Astrocyte (in vitro differentiated cells and primary cell): ENCODE results near the gene NKAIN4. TPM values are rescaled to one million over a fixed set of nuclear protein-coding genes. Genes with fewer than 3 reads are reported as not detected.

Experiments
- DNase-seq: peaks from one replicate; pipeline ENCODE4 v3.0.0-alpha.2; 2010; ENCODE audit warnings: low read depth
- FAIRE-seq: peaks from 2 replicates; lab custom pipeline; 2011; peaks lifted over from hg19 to GRCh38; lab: Jason Lieb, UNC
- H2AFZ ChIP-seq: 2 replicates; pipeline ENCODE4 v1.6.0; 2012; ENCODE audit warnings: low read depth, low read length, inconsistent platforms
- H3K27ac ChIP-seq: 2 replicates; pipeline ENCODE4 v1.5.1; 2011; ENCODE audit warnings: low read depth, low read length, inconsistent platforms
- H3K27me3 ChIP-seq: 2 replicates; pipeline ENCODE4 v1.6.0; 2011; ENCODE audit warnings: low read length, inconsistent platforms; ENCODE audit not compliant: insufficient read depth
- H3K36me3 ChIP-seq: 2 replicates; pipeline ENCODE4 v1.5.1; 2011; ENCODE audit warnings: low read length, inconsistent platforms; ENCODE audit not compliant: insufficient read depth
- H3K4me1 ChIP-seq: 2 replicates; pipeline ENCODE4 v1.5.1; 2011; ENCODE audit warnings: low read length, inconsistent platforms; ENCODE audit not compliant: insufficient read depth
- H3K4me2 ChIP-seq: 2 replicates; pipeline ENCODE4 v1.6.0; 2012; ENCODE audit warnings: low read length, inconsistent platforms
- H3K4me3 ChIP-seq: 2 replicates; pipeline ENCODE4 v1.5.1; 2011; ENCODE audit warnings: low read depth, mild to moderate bottlenecking, low read length, inconsistent platforms; ENCODE audit not compliant: insufficient read depth
- H3K79me2 ChIP-seq: 2 replicates; pipeline ENCODE4 v1.6.0; 2012; ENCODE audit warnings: mild to moderate bottlenecking, low read length, inconsistent platforms; ENCODE audit not compliant: insufficient read depth
- H3K9ac ChIP-seq: 2 replicates; pipeline ENCODE4 v1.6.0; 2012; ENCODE audit warnings: mild to moderate bottlenecking, low read length, inconsistent platforms
- H3K9me3 ChIP-seq: 2 replicates; pipeline ENCODE4 v1.5.1; 2012; ENCODE audit warnings: low read depth, mild to moderate bottlenecking, low read length, inconsistent platforms; ENCODE audit not compliant: insufficient read depth
- H4K20me1 ChIP-seq: 2 replicates; pipeline ENCODE4 v1.6.0; 2012; ENCODE audit warnings: low read length, inconsistent platforms; ENCODE audit not compliant: insufficient read depth
- H3K27ac Mint-ChIP-seq: one replicate; pipeline ENCODE4 v1.8.0; 2021; ENCODE audit warnings: mild to moderate bottlenecking, mixed read lengths; ENCODE audit not compliant: unreplicated experiment
- H3K27me3 Mint-ChIP-seq: one replicate; pipeline ENCODE4 v1.8.0; 2021; ENCODE audit warnings: low read depth, mixed read lengths; ENCODE audit not compliant: unreplicated experiment
- H3K36me3 Mint-ChIP-seq: one replicate; pipeline ENCODE4 v1.8.0; 2021; ENCODE audit warnings: low read depth, mixed read lengths; ENCODE audit not compliant: unreplicated experiment
- H3K4me1 Mint-ChIP-seq: one replicate; pipeline ENCODE4 v1.8.0; 2021; ENCODE audit warnings: low read depth, mixed read lengths; ENCODE audit not compliant: unreplicated experiment
- H3K4me3 Mint-ChIP-seq: one replicate; pipeline ENCODE4 v1.8.0; 2021; ENCODE audit warnings: mild to moderate bottlenecking, moderate library complexity, mixed read lengths; ENCODE audit not compliant: unreplicated experiment
- H3K9me3 Mint-ChIP-seq: one replicate; pipeline ENCODE4 v1.8.0; 2021; ENCODE audit warnings: mild to moderate bottlenecking, mixed read lengths; ENCODE audit not compliant: unreplicated experiment
- CTCF ChIP-seq: IDR thresholded peaks from 2 replicates; pipeline ENCODE4 v1.5.1; 2011; ENCODE audit warnings: low read depth, mild to moderate bottlenecking, inconsistent platforms, low read length, moderate library complexity; ENCODE audit not compliant: insufficient read depth
- EZH2 ChIP-seq: IDR thresholded peaks from 2 replicates; pipeline ENCODE4 v1.6.1; 2012; ENCODE audit warnings: mild to moderate bottlenecking, low read length, inconsistent platforms; ENCODE audit not compliant: insufficient read depth
- total RNA-seq: library from RNA; stranded (reverse); gene quantifications from 2 replicates; pipeline ENCODE4 v1.2.1, GENCODE V29; 2021

NKAIN4 gene
- total RNA-seq, 1 donor from 2014 or later, result 162 TPM

GRCh38 chr20:63255931-63256704 lies 1.9 kb upstream of the NKAIN4 start:
- FAIRE-seq, result no peak

GRCh38 chr20:63254606-63255384 lies 532 bp upstream of the NKAIN4 start:
- peak overlapping the region; percentile 53 for H3K27ac Mint-ChIP-seq

More at GRCh38 chr20:63255931-63256704, 1.9 kb upstream of the NKAIN4 start:
- H3K9me3 ChIP-seq, result no peaks in the 10 kb centered on the region
- TF ChIP-seq CTCF (no peak), EZH2 (no peak)
- Mint-ChIP-seq H3K9me3 (peaks cover 11% of the 10 kb centered on the region), H3K27me3 (peaks cover 6% of the 10 kb centered on the region), H3K36me3 (peaks cover 25% of the 10 kb centered on the region), H3K4me1 (peaks cover 37% of the 10 kb centered on the region), H3K27ac (no peak overlapping the region), H3K4me3 (peak overlapping the region; percentile 83)
- H3K36me3 ChIP-seq, result no peaks in the 10 kb centered on the region
- no peak overlapping the region for H3K4me2 ChIP-seq
- H3K4me3 ChIP-seq, result no peak overlapping the region
- H3K4me1 ChIP-seq, result peaks cover 7% of the 10 kb centered on the region
- DNase-seq, result no peak
- no peak overlapping the region for H3K9ac ChIP-seq
- H3K27ac ChIP-seq, result no peak overlapping the region
- H4K20me1 ChIP-seq, result peaks cover 6% of the 10 kb centered on the region
- no peaks in the 10 kb centered on the region for H3K79me2 ChIP-seq
- no peak overlapping the region for H2AFZ ChIP-seq
- H3K27me3 ChIP-seq, result peaks cover 28% of the 10 kb centered on the region

More at GRCh38 chr20:63254606-63255384, 532 bp upstream of the NKAIN4 start:
- Histone ChIP-seq H3K4me1 (peaks cover 6% of the 10 kb centered on the region), H3K36me3 (no peaks in the 10 kb centered on the region), H3K27ac (no peak overlapping the region), H3K27me3 (peaks cover 28% of the 10 kb centered on the region), H4K20me1 (peaks cover 6% of the 10 kb centered on the region), H3K79me2 (no peaks in the 10 kb centered on the region), H3K4me3 (no peak overlapping the region), H3K9me3 (no peaks in the 10 kb centered on the region), H3K4me2 (peak overlapping the region; percentile 50), H3K9ac (peak overlapping the region; percentile 23), H2AFZ (no peak overlapping the region)
- no peak for DNase-seq
- peaks cover 40% of the 10 kb centered on the region for H3K4me1 Mint-ChIP-seq
- peaks cover 25% of the 10 kb centered on the region for H3K36me3 Mint-ChIP-seq
- H3K9me3 Mint-ChIP-seq, result peaks cover 11% of the 10 kb centered on the region
- TF ChIP-seq CTCF (no peak), EZH2 (peak; percentile 76)
- peak overlapping the region; percentile 83 for H3K4me3 Mint-ChIP-seq
- peaks cover 6% of the 10 kb centered on the region for H3K27me3 Mint-ChIP-seq
- no peak for FAIRE-seq
